Activated CD8-positive, alpha-beta T cell treated with anti-CD3 and anti-CD28 coated beads for 36 hours (primary cell): ENCODE measurements around the gene DUS1L. TPM values are rescaled to one million over a fixed set of nuclear protein-coding genes. Genes with fewer than 3 reads are reported as not detected.

Experiments used
- ATAC-seq: fragments of 200-7000 bp; cut with Tn5 transposase; one replicate; pipeline ENCODE4 v1.10.0; 2021; ENCODE audit warnings: mild to moderate bottlenecking, moderate library complexity
- CTCF ChIA-PET: fragments of 350-600 bp; sonication (Branson Sonifier 250); formaldehyde crosslinking; loops from one replicate; lab custom pipeline; 2021; ENCODE audit warnings: antibody characterized with exemption; lab: Charles Lee
- POLR2A ChIA-PET: fragments of 350-600 bp; sonication (Branson Sonifier 250); formaldehyde crosslinking; loops from one replicate; lab custom pipeline; 2021; ENCODE audit warnings: antibody characterized with exemption; lab: Charles Lee
- DNase-seq: peaks from one replicate; pipeline ENCODE4 v3.0.0-alpha.2; 2020
- H3K27ac Mint-ChIP-seq: one replicate; pipeline ENCODE4 v1.8.0; 2021; ENCODE audit warnings: mild to moderate bottlenecking, mixed read lengths
- H3K27me3 Mint-ChIP-seq: one replicate; pipeline ENCODE4 v1.8.0; 2021; ENCODE audit warnings: mixed read lengths
- H3K36me3 Mint-ChIP-seq: one replicate; pipeline ENCODE4 v1.8.0; 2021; ENCODE audit warnings: low read depth, mixed read lengths
- H3K4me1 Mint-ChIP-seq: one replicate; pipeline ENCODE4 v1.8.0; 2021; ENCODE audit warnings: low read depth, mixed read lengths
- H3K4me3 Mint-ChIP-seq: one replicate; pipeline ENCODE4 v1.8.0; 2021; ENCODE audit warnings: mild to moderate bottlenecking, moderate library complexity, mixed read lengths
- H3K9me3 Mint-ChIP-seq: one replicate; pipeline ENCODE4 v1.8.0; 2021; ENCODE audit warnings: mixed read lengths
- intact Hi-C: fragments of 100-400 bp; cut with micrococcal nuclease; formaldehyde crosslinking; loops from one replicate; pipeline ENCODE4 v1.10.0; 2022
- total RNA-seq, 2 experiments: library from RNA; stranded (reverse); gene quantifications; one replicate each; pipeline ENCODE4 v1.2.3, GENCODE V29; 2021
- TF ChIP-seq, protein P1 (sequence below): fragments of 200-600 bp; IDR thresholded peaks from one replicate; pipeline ENCODE4 v1.8.0; 2022; ENCODE audit warnings: antibody characterized with exemption, mild to moderate bottlenecking

DUS1L gene
- total RNA-seq, 2 experiments from 2014 or later = 139 to 140 TPM

DNA sequence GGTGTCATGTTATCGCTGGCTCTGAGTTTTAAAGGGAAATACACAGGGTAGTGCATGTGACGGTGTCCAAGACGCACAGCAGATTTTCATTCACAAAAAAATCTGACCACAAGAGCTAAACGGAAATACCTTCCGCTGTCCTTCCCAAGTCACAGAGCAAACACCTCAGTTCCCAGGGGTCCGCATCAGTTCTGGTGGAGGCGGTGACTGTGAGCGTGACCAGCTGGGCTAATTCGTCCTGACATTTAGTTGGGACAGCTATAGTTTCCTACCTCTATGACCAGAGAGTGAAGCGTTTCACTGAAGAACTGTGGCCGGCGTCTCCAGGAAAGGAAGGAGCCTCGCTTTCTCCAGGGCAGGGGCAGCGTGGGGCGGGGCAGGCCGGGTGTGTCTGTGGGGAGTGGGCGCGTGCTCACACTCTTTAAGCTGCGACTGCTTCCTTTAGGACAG lies 42.9 kb upstream of the DUS1L start:
- H3K9me3 Mint-ChIP-seq = no peaks in the 10 kb centered on the region
- TF ChIP-seq, protein P1, sequence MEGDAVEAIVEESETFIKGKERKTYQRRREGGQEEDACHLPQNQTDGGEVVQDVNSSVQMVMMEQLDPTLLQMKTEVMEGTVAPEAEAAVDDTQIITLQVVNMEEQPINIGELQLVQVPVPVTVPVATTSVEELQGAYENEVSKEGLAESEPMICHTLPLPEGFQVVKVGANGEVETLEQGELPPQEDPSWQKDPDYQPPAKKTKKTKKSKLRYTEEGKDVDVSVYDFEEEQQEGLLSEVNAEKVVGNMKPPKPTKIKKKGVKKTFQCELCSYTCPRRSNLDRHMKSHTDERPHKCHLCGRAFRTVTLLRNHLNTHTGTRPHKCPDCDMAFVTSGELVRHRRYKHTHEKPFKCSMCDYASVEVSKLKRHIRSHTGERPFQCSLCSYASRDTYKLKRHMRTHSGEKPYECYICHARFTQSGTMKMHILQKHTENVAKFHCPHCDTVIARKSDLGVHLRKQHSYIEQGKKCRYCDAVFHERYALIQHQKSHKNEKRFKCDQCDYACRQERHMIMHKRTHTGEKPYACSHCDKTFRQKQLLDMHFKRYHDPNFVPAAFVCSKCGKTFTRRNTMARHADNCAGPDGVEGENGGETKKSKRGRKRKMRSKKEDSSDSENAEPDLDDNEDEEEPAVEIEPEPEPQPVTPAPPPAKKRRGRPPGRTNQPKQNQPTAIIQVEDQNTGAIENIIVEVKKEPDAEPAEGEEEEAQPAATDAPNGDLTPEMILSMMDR = no peak
- peaks cover 1% of the 10 kb centered on the region for H3K36me3 Mint-ChIP-seq
- POLR2A ChIA-PET = interaction anchor here (0.7 to 1.3 kb wide), 2 partner anchors 12 to 42 kb away, joined by 3 to 4 read pairs; partner anchors contain the start of gene DUS1L
- no peak for ATAC-seq
- DNase-seq = no peak
- peak overlapping the region; percentile 26 for H3K27ac Mint-ChIP-seq
- no peaks in the 10 kb centered on the region for H3K27me3 Mint-ChIP-seq
- H3K4me3 Mint-ChIP-seq = no peak overlapping the region
- CTCF ChIA-PET = interaction anchor here (1.4 to 2.2 kb wide), 2 partner anchors 13 to 42 kb away, joined by 3 to 5 read pairs; no protein-coding TSS in a partner anchor
- intact Hi-C loops = no loop called here
- peaks cover 26% of the 10 kb centered on the region for H3K4me1 Mint-ChIP-seq

DNA sequence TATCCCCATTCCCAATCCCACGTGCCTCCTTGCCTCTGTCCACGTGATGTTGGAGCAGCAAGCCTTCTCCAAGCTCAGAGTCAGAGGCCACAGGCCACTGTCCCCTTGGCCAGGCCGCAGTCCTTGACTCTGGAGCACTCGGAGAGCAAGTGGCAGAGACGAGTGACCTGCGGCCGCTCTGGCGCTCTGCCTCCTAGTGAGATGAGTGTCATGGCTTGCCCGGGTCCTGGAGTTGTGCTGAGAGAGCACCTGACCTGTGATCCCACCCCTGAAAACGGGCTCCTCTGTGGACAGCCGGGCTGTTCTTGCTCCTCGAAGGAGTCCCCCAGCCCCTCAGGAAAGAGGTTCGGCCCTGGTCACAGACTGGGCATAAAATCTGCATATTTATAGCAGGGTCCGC lies 42.4 kb upstream of the DUS1L start:
- TF ChIP-seq, protein P1 = peak; percentile 5
- H3K36me3 Mint-ChIP-seq = peaks cover 1% of the 10 kb centered on the region
- CTCF ChIA-PET = interaction anchor here (2.2 kb wide), 1 partner anchor 14 kb away, joined by 5 read pairs; no protein-coding TSS in a partner anchor
- no peak for ATAC-seq
- no peak overlapping the region for H3K27ac Mint-ChIP-seq
- POLR2A ChIA-PET = interaction anchor here (1.3 to 1.9 kb wide), 2 partner anchors 10 to 42 kb away, joined by 4 to 8 read pairs; partner anchors contain the start of genes DUS1L and FASN
- H3K4me3 Mint-ChIP-seq = no peak overlapping the region
- no peak for DNase-seq
- H3K4me1 Mint-ChIP-seq = peaks cover 26% of the 10 kb centered on the region
- H3K9me3 Mint-ChIP-seq = no peaks in the 10 kb centered on the region
- H3K27me3 Mint-ChIP-seq = no peaks in the 10 kb centered on the region
- intact Hi-C loops = no loop called here

DNA sequence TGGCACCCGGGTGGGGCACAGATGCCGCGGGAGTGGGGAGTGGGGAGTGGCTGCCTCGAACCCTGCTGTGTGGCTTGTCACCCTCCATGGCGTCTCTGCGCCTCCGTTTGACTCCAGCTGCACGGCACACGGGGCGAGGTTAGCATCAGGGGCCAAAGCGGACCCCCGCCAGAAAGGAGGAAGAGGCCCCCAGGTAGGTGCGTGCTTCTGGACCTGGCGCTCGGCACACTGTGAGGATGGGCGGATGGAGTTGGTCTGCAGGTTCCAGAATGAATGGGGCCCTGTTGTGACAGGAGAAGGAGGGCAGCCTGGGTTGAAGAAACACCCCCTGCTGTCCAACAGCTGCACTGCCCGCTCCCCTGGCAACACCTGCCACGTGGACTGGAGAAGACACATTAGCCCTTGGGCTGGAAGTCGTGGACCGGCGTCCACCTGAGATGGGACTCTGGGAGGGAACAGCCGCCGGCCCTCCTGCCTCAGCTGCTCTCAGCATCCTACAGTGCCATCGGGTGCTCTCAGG lies 41.8 kb upstream of the DUS1L start:
- ChIA-PET CTCF (interaction anchor here (0.6 to 2.2 kb wide), 7 partner anchors 10 to 148 kb away, joined by 3 to 12 read pairs (median 5); no protein-coding TSS in a partner anchor), POLR2A (interaction anchor here (1.2 to 1.9 kb wide), 4 partner anchors 9 to 93 kb away, joined by 3 to 8 read pairs (median 4); partner anchors contain the start of gene FASN)
- H3K4me3 Mint-ChIP-seq = peak overlapping the region; percentile 38
- intact Hi-C loops = no loop called here
- DNase-seq = peak; percentile 38
- peaks cover 26% of the 10 kb centered on the region for H3K4me1 Mint-ChIP-seq
- TF ChIP-seq, protein P1 = peak; percentile 47
- peaks cover 1% of the 10 kb centered on the region for H3K36me3 Mint-ChIP-seq
- H3K9me3 Mint-ChIP-seq = no peaks in the 10 kb centered on the region
- H3K27ac Mint-ChIP-seq = peak overlapping the region; percentile 25
- no peaks in the 10 kb centered on the region for H3K27me3 Mint-ChIP-seq
- ATAC-seq = no peak

DNA sequence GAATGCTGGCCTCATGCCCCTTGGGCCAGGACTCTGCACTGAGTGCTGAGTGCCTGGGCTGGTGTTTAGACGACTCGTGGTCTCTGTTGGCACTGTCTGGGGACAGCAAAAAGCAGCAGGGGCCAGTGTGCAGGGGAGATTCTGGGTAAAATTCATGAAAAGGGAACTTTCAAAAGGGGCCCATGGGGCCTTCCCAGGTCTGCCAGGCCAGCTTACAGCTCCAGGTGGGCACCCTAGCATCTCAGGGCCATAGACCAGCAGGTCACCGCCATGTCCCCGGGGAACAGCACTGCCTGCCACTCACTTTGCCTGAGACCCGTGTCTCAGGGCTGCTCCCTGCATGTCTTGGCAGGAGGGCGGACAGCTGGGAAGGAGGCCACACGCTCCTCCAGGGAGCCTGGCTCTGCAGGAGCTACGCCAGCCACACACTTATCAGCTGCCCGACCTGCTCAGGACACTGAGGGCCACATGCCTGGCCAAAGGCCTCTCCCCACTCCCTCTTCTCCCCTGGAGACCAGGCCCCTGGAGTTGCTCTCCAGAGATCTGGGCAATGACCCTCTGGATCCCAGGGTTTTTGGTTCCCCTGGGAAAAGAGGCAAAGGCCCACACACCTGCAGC lies 41.2 kb upstream of the DUS1L start:
- CTCF ChIA-PET = interaction anchor here (0.6 to 2.8 kb wide), 13 partner anchors 8 to 147 kb away, joined by 3 to 18 read pairs (median 4); partner anchors contain the start of genes DCXR, FASN and RAC3
- peak overlapping the region; percentile 95 for H3K27ac Mint-ChIP-seq
- no peak for DNase-seq
- no peak for ATAC-seq
- H3K9me3 Mint-ChIP-seq = no peaks in the 10 kb centered on the region
- TF ChIP-seq, protein P1 = no peak
- H3K4me1 Mint-ChIP-seq = peaks cover 26% of the 10 kb centered on the region
- peak overlapping the region; percentile 90 for H3K4me3 Mint-ChIP-seq
- POLR2A ChIA-PET = interaction anchor here (0.6 to 2.6 kb wide), 11 partner anchors 8 to 177 kb away, joined by 3 to 11 read pairs (median 4); partner anchors contain the start of genes DUS1L and FASN
- no peaks in the 10 kb centered on the region for H3K27me3 Mint-ChIP-seq
- intact Hi-C loops = no loop called here
- H3K36me3 Mint-ChIP-seq = peaks cover 1% of the 10 kb centered on the region
